ENCODE data around the gene FOXQ1.

FOXQ1 gene

GRCh38 chr6:1311400-1312202 is at the start of gene FOXQ1:
Gene FOXQ1 (plus strand): TSS chr6:1312098. CDS start chr6:1312705, 607 bp downstream.
- DNase-seq: no peak

GRCh38 chr6:1262704-1263038 is 49.2 kb upstream of the FOXQ1 start:
- DNase-seq: no peak

- no peak for DNase-seq
These were observed 48.7 kb upstream of the FOXQ1 start for GRCh38 chr6:1263039-1263849.

- DNase-seq: no peak
These were observed 48.0 kb upstream of the FOXQ1 start for GRCh38 chr6:1263850-1264377.

GRCh38 chr6:1264619-1265445 is 47.1 kb upstream of the FOXQ1 start:
- DNase-seq: no peak

GRCh38 chr6:1266686-1267056 is 45.2 kb upstream of the FOXQ1 start:
- no peak for DNase-seq

- DNase-seq: no peak
These were observed 44.7 kb upstream of the FOXQ1 start for GRCh38 chr6:1267057-1267732.

GRCh38 chr6:1267790-1268762 is 43.8 kb upstream of the FOXQ1 start:
- no peak for DNase-seq

- DNase-seq: no peak
These were observed 40.7 kb upstream of the FOXQ1 start for GRCh38 chr6:1271071-1271763.

- DNase-seq: no peak
These were observed 33.7 kb upstream of the FOXQ1 start for GRCh38 chr6:1278061-1278720.

GRCh38 chr6:1279065-1279464 is 32.8 kb upstream of the FOXQ1 start:
- no peak for DNase-seq

GRCh38 chr6:1280666-1281300 is 31.1 kb upstream of the FOXQ1 start:
- DNase-seq: no peak

GRCh38 chr6:1281746-1282145 is 30.2 kb upstream of the FOXQ1 start:
- no peak for DNase-seq

GRCh38 chr6:1283501-1283900 is 28.4 kb upstream of the FOXQ1 start:
- no peak for DNase-seq

GRCh38 chr6:1285556-1285955 is 26.3 kb upstream of the FOXQ1 start:
- no peak for DNase-seq

- no peak for DNase-seq
These were observed 25.9 kb upstream of the FOXQ1 start for GRCh38 chr6:1285956-1286355.

GRCh38 chr6:1287103-1287591 is 24.8 kb upstream of the FOXQ1 start:
- DNase-seq: no peak

GRCh38 chr6:1290086-1290485 is 21.8 kb upstream of the FOXQ1 start:
- DNase-seq: no peak

- DNase-seq: no peak
These were observed 21.1 kb upstream of the FOXQ1 start for GRCh38 chr6:1290805-1291204.

Data from COR-L47 (cell line).